Skin of body (tissue), 2 donors: Measurements from ENCODE around the gene PKN1. TPM values are rescaled to one million over a fixed set of nuclear protein-coding genes. Genes with fewer than 3 reads are reported as not detected.
"Not testable (repeated sequence)": the region's sequence is repeated elsewhere in the genome, so short reads cannot be mapped to it uniquely, and the experiment has no call there.

ENCODE experiments used
- DNase-seq: peaks from one replicate; lab custom pipeline; 2025; lab: John Stamatoyannopoulos, UW
- total RNA-seq: library from RNA; depleted of rRNA; stranded (reverse); fragments of >200 nt; gene quantifications from one replicate; pipeline ENCODE4 v1.2.3, GENCODE V29; 2014

Gene PKN1
- total RNA-seq, 1 donor from 2014 or later, result 32.3 TPM

- DNase-seq, result no peak
Observed at GRCh38 chr19:14428882-14429416, 4.2 kb upstream of the PKN1 start.

- DNase-seq, result no peak
Observed at GRCh38 chr19:14430712-14431111, 2.4 kb upstream of the PKN1 start.

- DNase-seq, result no peak
Observed at GRCh38 chr19:14433554-14434501, 722 bp downstream of the PKN1 start.

DNA sequence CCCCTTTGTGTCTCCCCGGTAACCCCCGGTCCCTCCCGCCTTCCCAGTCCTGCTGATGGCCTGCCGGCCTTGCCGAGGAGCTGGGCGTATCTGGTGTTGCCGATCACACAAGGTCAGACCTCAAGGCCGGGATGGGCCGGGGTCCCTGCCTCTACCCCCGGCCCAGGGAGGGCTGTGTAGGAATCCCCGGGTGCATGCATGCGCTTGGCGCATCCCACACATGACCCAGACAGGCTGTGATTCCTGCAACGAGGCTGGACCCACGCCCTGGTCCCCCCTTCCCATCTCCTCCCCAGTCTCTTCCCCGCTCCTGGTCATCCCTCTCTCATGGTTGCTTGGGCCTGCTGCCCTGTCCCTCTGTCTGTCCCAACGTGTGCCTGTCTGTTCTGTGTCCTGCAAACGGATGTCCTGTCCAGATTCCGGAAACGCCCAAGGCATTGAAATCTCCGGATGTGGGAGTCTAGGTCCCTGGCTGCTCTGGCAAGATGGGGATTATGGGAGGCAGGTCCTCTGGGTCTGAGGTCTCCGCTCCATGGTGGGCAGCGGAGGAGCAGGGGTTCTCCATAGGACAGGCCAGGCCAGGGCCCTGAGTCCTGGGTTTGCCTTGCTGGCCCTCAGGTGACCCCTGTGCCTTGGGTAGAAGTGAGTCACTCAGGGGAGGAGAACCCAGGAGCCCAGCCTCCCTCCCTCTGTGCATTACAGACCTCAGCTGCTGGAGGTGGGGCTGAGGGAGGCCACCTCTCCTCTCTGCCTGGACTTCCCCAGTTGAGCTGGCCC is 1.6 kb downstream of the PKN1 start:
- DNase-seq, result no peak

GRCh38 chr19:14435320-14436050 is 2.4 kb downstream of the PKN1 start:
- DNase-seq, result no peak

- no peak for DNase-seq
Observed at GRCh38 chr19:14437578-14438140, 4.6 kb downstream of the PKN1 start.

DNA sequence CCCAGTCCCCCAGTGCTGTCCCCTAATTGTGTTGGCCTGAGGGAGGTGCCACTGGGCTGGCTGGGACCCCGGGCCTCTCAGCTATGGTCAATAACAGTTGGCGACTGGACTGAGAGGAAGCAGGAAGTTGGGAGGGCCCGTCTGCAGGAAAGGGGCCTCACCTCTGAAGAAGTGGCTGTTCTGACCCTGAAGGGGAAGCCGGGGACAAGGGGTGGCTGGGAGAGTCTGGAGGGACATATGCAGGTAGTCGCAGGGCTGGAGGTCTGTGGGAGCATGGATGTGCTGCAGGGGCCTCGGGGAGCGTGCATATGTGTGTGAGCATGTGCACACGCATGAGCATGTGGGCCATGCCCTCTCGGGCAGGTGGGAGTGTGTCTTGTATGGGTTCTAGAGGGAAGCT is 5.9 kb downstream of the PKN1 start:
- no peak for DNase-seq

GRCh38 chr19:14440049-14440448 is 6.9 kb downstream of the PKN1 start:
- DNase-seq, result no peak

GRCh38 chr19:14441041-14441938 is 8.2 kb downstream of the PKN1 start:
- DNase-seq, result no peak

DNA sequence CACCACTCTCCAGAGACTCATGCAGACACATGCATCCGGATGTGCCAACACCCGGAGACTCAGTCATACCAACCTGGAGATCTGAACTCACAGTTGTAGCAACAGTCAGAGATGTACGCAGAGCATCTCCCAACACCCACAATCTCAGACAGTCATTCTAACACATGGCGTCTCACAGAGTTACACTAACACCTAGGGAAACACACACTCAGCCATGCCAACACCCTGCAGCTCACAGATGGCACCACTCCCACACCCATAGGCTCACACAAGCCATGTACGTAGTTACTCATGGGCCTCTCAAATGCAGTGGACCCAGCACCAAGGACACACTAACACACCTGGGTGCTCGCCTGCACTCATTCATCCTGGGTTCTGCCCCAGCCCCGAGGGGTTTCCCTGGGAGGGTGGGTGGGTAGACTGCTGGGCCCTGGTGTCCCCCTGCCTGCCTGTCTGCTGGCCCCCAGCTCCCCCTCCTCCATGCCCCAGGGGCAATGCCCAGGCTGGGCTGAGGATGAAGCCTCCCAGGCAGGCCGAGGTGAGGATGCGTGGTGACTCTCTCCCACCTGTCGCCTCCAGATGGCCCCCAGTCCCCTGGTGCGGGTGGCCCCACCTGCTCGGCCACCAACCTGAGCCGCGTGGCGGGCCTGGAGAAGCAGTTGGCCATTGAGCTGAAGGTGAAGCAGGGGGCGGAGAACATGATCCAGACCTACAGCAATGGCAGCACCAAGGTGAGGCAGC is 10.0 kb downstream of the PKN1 start:
- no peak for DNase-seq

DNA sequence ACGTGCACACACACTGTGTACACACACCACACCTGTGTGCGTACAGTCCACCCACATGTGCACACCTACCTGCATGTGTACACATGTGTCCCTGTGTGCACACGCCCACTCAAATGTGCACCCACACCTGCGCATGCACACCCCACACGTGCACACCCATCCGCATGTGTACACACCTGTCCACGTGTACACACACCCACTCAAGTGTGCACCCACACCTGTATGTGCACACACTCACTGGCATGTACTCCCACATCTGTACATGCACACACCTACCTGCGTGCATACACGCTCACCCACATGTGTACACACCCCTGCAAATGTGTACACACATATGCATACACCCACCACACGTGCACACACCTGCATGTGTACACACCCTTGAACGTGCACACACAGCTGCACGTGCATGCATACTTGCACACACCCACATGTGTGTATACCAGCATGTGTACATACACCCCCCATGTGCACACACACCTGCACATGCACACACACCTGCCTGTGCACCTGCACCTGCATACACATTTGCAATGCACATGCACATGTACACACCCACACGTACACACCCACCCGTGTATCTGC is 10.6 kb downstream of the PKN1 start:
- no peak for DNase-seq

DNA sequence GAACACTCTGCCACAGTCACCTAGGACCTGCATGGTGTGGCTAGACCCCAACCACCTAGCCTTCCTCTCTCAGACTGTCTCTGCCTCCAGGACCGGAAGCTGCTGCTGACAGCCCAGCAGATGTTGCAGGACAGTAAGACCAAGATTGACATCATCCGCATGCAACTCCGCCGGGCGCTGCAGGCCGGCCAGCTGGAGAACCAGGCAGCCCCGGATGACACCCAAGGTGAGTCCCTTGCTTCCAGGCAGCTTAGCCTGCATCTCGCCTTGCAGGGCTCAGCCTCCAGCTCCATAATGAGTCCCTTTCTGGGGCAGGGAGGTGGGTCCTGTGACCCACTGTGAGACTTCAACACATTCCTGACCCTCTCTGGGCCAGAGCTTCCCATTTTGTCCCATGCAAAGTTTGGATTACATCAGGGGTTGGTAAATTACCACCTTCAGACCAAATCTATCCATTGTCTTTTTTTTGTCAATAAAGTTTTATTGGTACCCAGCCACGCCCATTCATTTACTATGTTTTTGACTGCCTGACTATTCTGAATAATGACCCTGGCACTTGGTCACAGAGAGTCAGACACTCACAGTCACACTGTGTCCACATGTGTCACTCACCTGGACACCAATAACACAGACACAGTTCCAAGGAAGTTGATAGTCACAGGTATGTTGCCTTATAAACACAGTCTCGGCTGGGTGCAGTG is 13.4 kb downstream of the PKN1 start:
- DNase-seq, result no peak

GRCh38 chr19:14449321-14449720 is 16.2 kb downstream of the PKN1 start:
- DNase-seq, result no peak

GRCh38 chr19:14450168-14450874 is 17.2 kb downstream of the PKN1 start:
- no peak for DNase-seq

DNA sequence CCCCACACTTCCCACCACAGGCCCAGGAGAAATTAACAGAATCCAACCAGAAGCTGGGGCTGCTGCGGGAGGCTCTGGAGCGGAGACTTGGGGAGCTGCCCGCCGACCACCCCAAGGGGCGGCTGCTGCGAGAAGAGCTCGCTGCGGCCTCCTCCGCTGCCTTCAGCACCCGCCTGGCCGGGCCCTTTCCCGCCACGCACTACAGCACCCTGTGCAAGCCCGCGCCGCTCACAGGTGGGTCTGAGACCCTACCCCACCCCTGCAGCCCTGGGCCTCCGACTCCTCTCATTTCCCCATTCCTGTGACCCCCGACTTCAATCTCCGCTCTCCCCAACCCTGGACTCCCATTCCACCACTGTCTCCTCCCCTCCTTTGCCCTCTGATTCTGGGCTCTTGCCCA is 17.8 kb downstream of the PKN1 start:
- DNase-seq, result no peak

DNA sequence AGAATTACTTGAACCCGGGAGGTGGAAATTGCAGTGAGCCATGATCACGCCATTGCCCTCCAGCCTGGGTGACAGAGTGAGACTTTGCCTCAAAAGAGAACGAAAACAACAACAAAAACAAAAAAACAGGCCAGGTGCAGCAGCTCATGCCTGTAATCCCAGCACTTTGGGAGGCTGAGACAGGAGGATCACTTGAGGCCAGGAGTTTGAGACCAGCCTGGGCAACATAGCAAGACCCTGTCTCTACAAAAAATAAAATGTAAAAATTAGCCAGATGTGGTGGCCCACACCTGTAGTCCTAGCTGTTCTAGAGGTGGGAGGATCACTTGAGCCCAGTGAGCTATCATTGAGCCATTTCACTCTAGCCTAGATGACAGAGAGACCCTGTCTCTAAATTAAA is 19.2 kb downstream of the PKN1 start:
- not testable (repeated sequence) for DNase-seq

GRCh38 chr19:14459703-14460102 is 26.6 kb downstream of the PKN1 start:
- no peak for DNase-seq

- no peak for DNase-seq
Observed at GRCh38 chr19:14460935-14461334, 27.8 kb downstream of the PKN1 start.
